Head of caudate nucleus (tissue), 42 donors: ENCODE measurements around the gene HIRA.
"Not testable (repeated sequence)": the region's sequence is repeated elsewhere in the genome, so short reads cannot be mapped to it uniquely, and the experiment has no call there.

ENCODE experiments used
- DNase-seq, 42 donors: peaks; one replicate each; pipeline versions ENCODE4 v3.0.0 to v3.0.0-alpha.2; 2020 to 2021; ENCODE audit warnings: mixed read lengths in 7 of 42
- intact Hi-C: fragments of 100-400 bp; cut with DNase I; formaldehyde crosslinking; loops from one replicate; pipeline ENCODE4 v1.15.0; 2022

The HIRA gene

GRCh38 chr22:19354201-19354600, 77.3 kb downstream of the HIRA start:
- peak in 1 of 42 donors; percentile 3 for DNase-seq
- intact Hi-C loops, result no loop called here

GRCh38 chr22:19353363-19354131, 78.0 kb downstream of the HIRA start:
- peak in 3 of 42 donors; percentile 8 to 33 (median 21) for DNase-seq
- intact Hi-C loops, result no loop called here

- intact Hi-C loops, result no loop called here
- DNase-seq, result peak in 2 of 42 donors; percentile 12
Measured at GRCh38 chr22:19352766-19353165, 78.8 kb downstream of the HIRA start.

- intact Hi-C loops, result no loop called here
- peak in 2 of 42 donors; percentile 4 to 7 for DNase-seq
Measured at GRCh38 chr22:19352217-19352616, 79.3 kb downstream of the HIRA start.

- peak in 1 of 42 donors; percentile 14 for DNase-seq
- intact Hi-C loops, result no loop called here
Measured at GRCh38 chr22:19351604-19352003, 79.9 kb downstream of the HIRA start.

GRCh38 chr22:19350947-19351346, 80.6 kb downstream of the HIRA start:
- intact Hi-C loops, result no loop called here

GRCh38 chr22:19350476-19350859, 81.1 kb downstream of the HIRA start:
- intact Hi-C loops, result no loop called here
- DNase-seq, result peak in 1 of 42 donors; percentile 4

More at GRCh38 chr22:19350947-19351346, 80.6 kb downstream of the HIRA start:
- DNase-seq, result peak in 1 of 42 donors; percentile 12

GRCh38 chr22:19349778-19350475, 81.6 kb downstream of the HIRA start:
- DNase-seq, result peak in 1 of 42 donors; percentile 5
- intact Hi-C loops, result no loop called here

- intact Hi-C loops, result no loop called here
- no peak for DNase-seq
Measured at GRCh38 chr22:19346677-19347265, 84.8 kb downstream of the HIRA start.

GRCh38 chr22:19344420-19344819, 87.1 kb downstream of the HIRA start:
- intact Hi-C loops, result no loop called here
- DNase-seq, result no peak

GRCh38 chr22:19343470-19343869, 88.1 kb downstream of the HIRA start:
- no peak for DNase-seq
- intact Hi-C loops, result no loop called here

- no peak for DNase-seq
- intact Hi-C loops, result no loop called here
Measured at GRCh38 chr22:19341500-19341899, 90.0 kb downstream of the HIRA start.

- intact Hi-C loops, result no loop called here
- DNase-seq, result no peak
Measured at GRCh38 chr22:19337137-19337536, 94.4 kb downstream of the HIRA start.

- no peak for DNase-seq
Measured at GRCh38 chr22:19336133-19337075, 95.1 kb downstream of the HIRA start.

GRCh38 chr22:19331975-19332374, 99.6 kb downstream of the HIRA start:
- intact Hi-C loops, result no loop called here
- no peak for DNase-seq

More at GRCh38 chr22:19336133-19337075, 95.1 kb downstream of the HIRA start:
- intact Hi-C loops, result no loop called here

GRCh38 chr22:19331474-19331873, 100.1 kb downstream of the HIRA start:
- intact Hi-C loops, result no loop called here

GRCh38 chr22:19330865-19331418, 100.6 kb downstream of the HIRA start:
- DNase-seq, result no peak
- intact Hi-C loops, result no loop called here

More at GRCh38 chr22:19331474-19331873, 100.1 kb downstream of the HIRA start:
- DNase-seq, result no peak

GRCh38 chr22:19330205-19330604, 101.3 kb downstream of the HIRA start:
- DNase-seq, intact Hi-C loops: not testable (repeated sequence)

- intact Hi-C loops, result no loop called here
Measured at GRCh38 chr22:19329454-19329853, 102.1 kb downstream of the HIRA start.

More at GRCh38 chr22:19329454-19329853, 102.1 kb downstream of the HIRA start:
- no peak for DNase-seq
